Activated CD4-positive, alpha-beta T cell treated with anti-CD3 and anti-CD28 coated beads, Interleukin-2, amount 50 U/mL, for 16 hours (primary cell): ENCODE results near the gene ZMYND19.
"Not testable (repeated sequence)": the region's sequence is repeated elsewhere in the genome, so short reads cannot be mapped to it uniquely, and the experiment has no call there.

Experiments
- DNase-seq: peaks from one replicate; pipeline ENCODE4 v3.0.0-alpha.2; 2020

ZMYND19 gene

GRCh38 chr9:137586854-137587253 is 3.5 kb downstream of the ZMYND19 start:
- DNase-seq, result no peak

- no peak for DNase-seq
These were observed 6.4 kb downstream of the ZMYND19 start for GRCh38 chr9:137583957-137584356.

GRCh38 chr9:137583347-137583746 is 7.0 kb downstream of the ZMYND19 start:
- DNase-seq, result no peak

GRCh38 chr9:137582286-137582860 is 7.9 kb downstream of the ZMYND19 start:
- DNase-seq, result no peak

- no peak for DNase-seq
These were observed 8.7 kb downstream of the ZMYND19 start for GRCh38 chr9:137581361-137582285.

GRCh38 chr9:137580954-137581322 is 9.4 kb downstream of the ZMYND19 start:
- no peak for DNase-seq

GRCh38 chr9:137580209-137580953 is 9.9 kb downstream of the ZMYND19 start:
- DNase-seq, result no peak

GRCh38 chr9:137579259-137579604 is 11.1 kb downstream of the ZMYND19 start:
- DNase-seq, result no peak

- peak; percentile 96 for DNase-seq
These were observed 11.6 kb downstream of the ZMYND19 start, which contains the start of gene DPH7 for GRCh38 chr9:137578518-137579258. Gene DPH7, minus strand, starts transcription at chr9:137578925. Its CDS starts 148 bp downstream, at chr9:137578777.

- no peak for DNase-seq
These were observed 14.4 kb downstream of the ZMYND19 start for GRCh38 chr9:137575716-137576411.

GRCh38 chr9:137575364-137575715 is 15.0 kb downstream of the ZMYND19 start:
- no peak for DNase-seq

GRCh38 chr9:137574192-137574591 is 16.1 kb downstream of the ZMYND19 start:
- DNase-seq, result no peak

- DNase-seq, result no peak
These were observed 19.7 kb downstream of the ZMYND19 start for GRCh38 chr9:137570566-137570965.

GRCh38 chr9:137569609-137570203 is 20.6 kb downstream of the ZMYND19 start:
- no peak for DNase-seq

- not testable (repeated sequence) for DNase-seq
These were observed 21.9 kb downstream of the ZMYND19 start for GRCh38 chr9:137568445-137568844.

- no peak for DNase-seq
These were observed 25.4 kb downstream of the ZMYND19 start for GRCh38 chr9:137564817-137565411.

GRCh38 chr9:137564134-137564533 is 26.2 kb downstream of the ZMYND19 start:
- no peak for DNase-seq

- DNase-seq, result no peak
These were observed 32.2 kb downstream of the ZMYND19 start for GRCh38 chr9:137558127-137558526.

GRCh38 chr9:137556069-137556838 is 34.1 kb downstream of the ZMYND19 start:
- no peak for DNase-seq

- no peak for DNase-seq
These were observed 35.1 kb downstream of the ZMYND19 start for GRCh38 chr9:137555179-137555578.

- DNase-seq, result no peak
These were observed 36.0 kb downstream of the ZMYND19 start for GRCh38 chr9:137554349-137554748.
